Measurements from ENCODE around the gene ANAPC4. TPM values are rescaled to one million over a fixed set of nuclear protein-coding genes. Genes with fewer than 3 reads are reported as not detected.
"Not testable (repeated sequence)": the region's sequence is repeated elsewhere in the genome, so short reads cannot be mapped to it uniquely, and the experiment has no call there.

The ANAPC4 gene, protein sequence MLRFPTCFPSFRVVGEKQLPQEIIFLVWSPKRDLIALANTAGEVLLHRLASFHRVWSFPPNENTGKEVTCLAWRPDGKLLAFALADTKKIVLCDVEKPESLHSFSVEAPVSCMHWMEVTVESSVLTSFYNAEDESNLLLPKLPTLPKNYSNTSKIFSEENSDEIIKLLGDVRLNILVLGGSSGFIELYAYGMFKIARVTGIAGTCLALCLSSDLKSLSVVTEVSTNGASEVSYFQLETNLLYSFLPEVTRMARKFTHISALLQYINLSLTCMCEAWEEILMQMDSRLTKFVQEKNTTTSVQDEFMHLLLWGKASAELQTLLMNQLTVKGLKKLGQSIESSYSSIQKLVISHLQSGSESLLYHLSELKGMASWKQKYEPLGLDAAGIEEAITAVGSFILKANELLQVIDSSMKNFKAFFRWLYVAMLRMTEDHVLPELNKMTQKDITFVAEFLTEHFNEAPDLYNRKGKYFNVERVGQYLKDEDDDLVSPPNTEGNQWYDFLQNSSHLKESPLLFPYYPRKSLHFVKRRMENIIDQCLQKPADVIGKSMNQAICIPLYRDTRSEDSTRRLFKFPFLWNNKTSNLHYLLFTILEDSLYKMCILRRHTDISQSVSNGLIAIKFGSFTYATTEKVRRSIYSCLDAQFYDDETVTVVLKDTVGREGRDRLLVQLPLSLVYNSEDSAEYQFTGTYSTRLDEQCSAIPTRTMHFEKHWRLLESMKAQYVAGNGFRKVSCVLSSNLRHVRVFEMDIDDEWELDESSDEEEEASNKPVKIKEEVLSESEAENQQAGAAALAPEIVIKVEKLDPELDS
- polyA plus RNA-seq (78.1 and 79.3 TPM in 2 replicates), polyA minus RNA-seq (46.9 and 50.4 TPM in 2 replicates)

DNA sequence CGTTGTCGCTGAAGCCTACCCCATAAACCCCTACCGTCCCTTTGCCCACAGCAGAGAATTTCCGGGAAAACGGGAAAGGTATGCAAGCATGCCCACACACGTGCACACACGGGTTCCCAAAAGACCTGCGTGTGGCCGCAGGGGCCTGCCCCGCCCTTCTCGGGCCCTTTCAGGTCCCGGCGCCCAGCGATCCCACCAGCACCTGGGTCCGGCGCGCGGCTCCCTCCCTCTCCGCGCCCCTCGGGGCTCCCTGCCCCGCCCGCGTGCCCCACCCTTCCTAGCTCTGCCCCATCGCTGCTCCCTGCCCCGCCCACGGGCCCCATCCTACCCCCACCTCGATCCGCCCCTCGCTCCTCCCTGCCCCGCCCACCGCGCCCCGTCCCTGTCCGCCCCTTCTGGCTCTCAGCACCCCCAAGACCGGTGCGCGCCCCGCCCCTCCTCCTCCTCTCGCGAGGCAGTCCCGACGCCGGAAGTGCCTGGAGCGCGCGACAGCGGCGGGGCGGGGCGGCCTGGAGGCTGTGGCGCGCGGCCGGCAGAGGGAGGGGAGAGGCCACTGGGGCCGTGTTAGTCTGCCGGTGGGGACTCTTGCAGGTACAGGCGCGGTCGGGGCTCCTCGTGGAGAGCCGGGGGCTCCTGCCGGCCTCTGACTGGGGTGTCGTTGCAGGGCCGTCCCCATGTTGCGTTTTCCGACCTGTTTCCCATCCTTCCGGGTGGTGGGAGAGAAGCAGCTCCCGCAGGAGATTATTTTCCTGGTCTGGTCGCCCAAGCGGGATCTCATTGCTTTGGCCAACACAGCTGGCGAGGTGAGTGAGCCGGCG is at the start of gene ANAPC4:
Gene ANAPC4, plus strand, starts transcription at position 510 of the 818 bp plus-strand sequence. Its CDS starts 165 bp downstream, at position 675.
- TF ChIP-seq MXI1 (conservative IDR thresholded peaks at IDR 0.05; ENCODE audit: poor library complexity, severe bottlenecking) (peak; percentile 60), RAD21 (conservative IDR thresholded peaks at IDR 0.05) (peak; percentile 46), SMC3 (conservative IDR thresholded peaks at IDR 0.05; ENCODE audit: poor library complexity) (no peak), POLR2AphosphoS5 (IDR thresholded peaks at IDR 0.05) (peak; percentile 68), TAF1 (IDR thresholded peaks at IDR 0.05; ENCODE audit: low read depth) (peak; percentile 31), EZH2 (IDR thresholded peaks at IDR 0.05; ENCODE audit: borderline replicate concordance, insufficient read depth, low read length, poor library complexity, severe bottlenecking) (no peak), EP300 (conservative IDR thresholded peaks at IDR 0.05; ENCODE audit: poor library complexity, severe bottlenecking) (peak; percentile 16)
- TF ChIP-seq, protein P1, sequence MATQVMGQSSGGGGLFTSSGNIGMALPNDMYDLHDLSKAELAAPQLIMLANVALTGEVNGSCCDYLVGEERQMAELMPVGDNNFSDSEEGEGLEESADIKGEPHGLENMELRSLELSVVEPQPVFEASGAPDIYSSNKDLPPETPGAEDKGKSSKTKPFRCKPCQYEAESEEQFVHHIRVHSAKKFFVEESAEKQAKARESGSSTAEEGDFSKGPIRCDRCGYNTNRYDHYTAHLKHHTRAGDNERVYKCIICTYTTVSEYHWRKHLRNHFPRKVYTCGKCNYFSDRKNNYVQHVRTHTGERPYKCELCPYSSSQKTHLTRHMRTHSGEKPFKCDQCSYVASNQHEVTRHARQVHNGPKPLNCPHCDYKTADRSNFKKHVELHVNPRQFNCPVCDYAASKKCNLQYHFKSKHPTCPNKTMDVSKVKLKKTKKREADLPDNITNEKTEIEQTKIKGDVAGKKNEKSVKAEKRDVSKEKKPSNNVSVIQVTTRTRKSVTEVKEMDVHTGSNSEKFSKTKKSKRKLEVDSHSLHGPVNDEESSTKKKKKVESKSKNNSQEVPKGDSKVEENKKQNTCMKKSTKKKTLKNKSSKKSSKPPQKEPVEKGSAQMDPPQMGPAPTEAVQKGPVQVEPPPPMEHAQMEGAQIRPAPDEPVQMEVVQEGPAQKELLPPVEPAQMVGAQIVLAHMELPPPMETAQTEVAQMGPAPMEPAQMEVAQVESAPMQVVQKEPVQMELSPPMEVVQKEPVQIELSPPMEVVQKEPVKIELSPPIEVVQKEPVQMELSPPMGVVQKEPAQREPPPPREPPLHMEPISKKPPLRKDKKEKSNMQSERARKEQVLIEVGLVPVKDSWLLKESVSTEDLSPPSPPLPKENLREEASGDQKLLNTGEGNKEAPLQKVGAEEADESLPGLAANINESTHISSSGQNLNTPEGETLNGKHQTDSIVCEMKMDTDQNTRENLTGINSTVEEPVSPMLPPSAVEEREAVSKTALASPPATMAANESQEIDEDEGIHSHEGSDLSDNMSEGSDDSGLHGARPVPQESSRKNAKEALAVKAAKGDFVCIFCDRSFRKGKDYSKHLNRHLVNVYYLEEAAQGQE (IDR thresholded peaks at IDR 0.05; ENCODE audit: borderline replicate concordance), result no peak
- TF ChIP-seq, protein P2, sequence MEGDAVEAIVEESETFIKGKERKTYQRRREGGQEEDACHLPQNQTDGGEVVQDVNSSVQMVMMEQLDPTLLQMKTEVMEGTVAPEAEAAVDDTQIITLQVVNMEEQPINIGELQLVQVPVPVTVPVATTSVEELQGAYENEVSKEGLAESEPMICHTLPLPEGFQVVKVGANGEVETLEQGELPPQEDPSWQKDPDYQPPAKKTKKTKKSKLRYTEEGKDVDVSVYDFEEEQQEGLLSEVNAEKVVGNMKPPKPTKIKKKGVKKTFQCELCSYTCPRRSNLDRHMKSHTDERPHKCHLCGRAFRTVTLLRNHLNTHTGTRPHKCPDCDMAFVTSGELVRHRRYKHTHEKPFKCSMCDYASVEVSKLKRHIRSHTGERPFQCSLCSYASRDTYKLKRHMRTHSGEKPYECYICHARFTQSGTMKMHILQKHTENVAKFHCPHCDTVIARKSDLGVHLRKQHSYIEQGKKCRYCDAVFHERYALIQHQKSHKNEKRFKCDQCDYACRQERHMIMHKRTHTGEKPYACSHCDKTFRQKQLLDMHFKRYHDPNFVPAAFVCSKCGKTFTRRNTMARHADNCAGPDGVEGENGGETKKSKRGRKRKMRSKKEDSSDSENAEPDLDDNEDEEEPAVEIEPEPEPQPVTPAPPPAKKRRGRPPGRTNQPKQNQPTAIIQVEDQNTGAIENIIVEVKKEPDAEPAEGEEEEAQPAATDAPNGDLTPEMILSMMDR (IDR thresholded peaks at IDR 0.05; ENCODE audit: poor library complexity, severe bottlenecking), result peak; percentile 39
- Histone ChIP-seq H3K9me3 (ENCODE audit: low read length) (no peaks in the 10 kb centered on the region), H3K27ac (ENCODE audit: low read length) (peak within 1 kb of the TSS; percentile 57), H2AFZ (ENCODE audit: low read depth, low read length) (peak within 1 kb of the TSS; percentile 90), H3F3A (ENCODE audit: insufficient read depth, low read length, poor library complexity, severe bottlenecking) (no peaks in the 10 kb centered on the region), H3K4me3 (ENCODE audit: low read length) (peak within 1 kb of the TSS; percentile 81), H3K36me3 (ENCODE audit: insufficient read depth, low read length) (no peaks in the 10 kb centered on the region), H3K27me3 (ENCODE audit: insufficient read depth, low read depth, low read length) (no peaks in the 10 kb centered on the region), H4K20me1 (ENCODE audit: insufficient read depth) (no peaks in the 10 kb centered on the region), H3K4me2 (ENCODE audit: low read length) (peak within 1 kb of the TSS; percentile 46), H3K79me2 (replicated peaks; ENCODE audit: insufficient read depth, low read length) (peaks cover 13% of the 10 kb centered on the region), H3K9ac (ENCODE audit: low read length) (peak within 1 kb of the TSS; percentile 79), H3K9me2 (ENCODE audit: insufficient read depth, low read length) (no peaks in the 10 kb centered on the region)

DNA sequence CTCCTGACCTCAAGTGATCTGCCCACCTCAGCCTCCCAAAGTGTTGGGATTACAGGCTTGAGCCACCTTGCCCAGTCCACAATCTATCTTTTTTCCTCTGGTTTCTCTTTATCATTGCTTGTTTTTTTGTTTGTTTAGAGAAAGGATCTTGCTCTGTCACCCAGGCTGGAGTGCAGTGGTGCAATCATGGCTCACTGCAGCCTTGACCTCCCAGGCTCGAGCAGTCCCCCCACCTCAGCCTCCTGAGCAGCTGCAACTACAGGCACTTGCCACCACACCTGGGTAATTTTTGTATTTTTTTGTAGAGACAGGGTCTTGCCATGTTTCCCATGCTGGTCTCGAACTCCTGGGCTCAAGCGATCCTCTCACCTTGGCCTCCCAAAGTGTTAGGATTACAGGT is 48.6 kb upstream of the ANAPC4 start:
- H3K36me3 ChIP-seq (ENCODE audit: insufficient read depth, low read length); H3K27me3 ChIP-seq (ENCODE audit: insufficient read depth, low read depth, low read length); H2AFZ ChIP-seq (ENCODE audit: low read depth, low read length); H3K79me2 ChIP-seq (replicated peaks; ENCODE audit: insufficient read depth, low read length); H3F3A ChIP-seq (ENCODE audit: insufficient read depth, low read length, poor library complexity, severe bottlenecking); H3K9me3 ChIP-seq (ENCODE audit: low read length); H3K4me3 ChIP-seq (ENCODE audit: low read length); H3K9me2 ChIP-seq (ENCODE audit: insufficient read depth, low read length); H4K20me1 ChIP-seq (ENCODE audit: insufficient read depth); H3K4me2 ChIP-seq (ENCODE audit: low read length); H3K9ac ChIP-seq (ENCODE audit: low read length); H3K27ac ChIP-seq (ENCODE audit: low read length): not testable (repeated sequence)

All from neural cell (in vitro differentiated cells).